NCI-H2081 (cell line): ENCODE results near the gene ELL2.
"Not testable (repeated sequence)": the region's sequence is repeated elsewhere in the genome, so short reads cannot be mapped to it uniquely, and the experiment has no call there.

Source experiments
- DNase-seq, 2 experiments: peaks; one replicate each; lab custom pipeline; 2025; lab: John Stamatoyannopoulos, UW

Gene ELL2

DNA sequence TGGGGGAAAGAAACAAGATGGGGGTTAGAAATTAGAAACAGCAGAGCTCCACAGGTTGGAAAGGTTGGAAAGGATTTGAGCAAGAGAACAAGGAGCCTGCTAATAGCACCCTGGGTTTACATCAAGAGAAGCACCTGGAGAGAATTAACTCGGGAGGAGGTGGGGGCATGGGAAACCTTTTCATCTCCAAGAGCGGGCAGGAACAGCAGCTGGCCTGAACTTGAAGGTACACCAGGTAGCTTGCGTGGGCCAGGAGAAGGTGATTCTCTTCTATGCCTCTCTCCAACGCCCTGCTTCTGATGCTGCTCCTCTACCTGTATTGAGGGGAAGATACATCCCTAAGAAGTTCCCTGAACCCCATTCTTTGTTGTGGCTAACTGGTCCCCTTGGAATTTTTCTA is 102.0 kb downstream of the ELL2 start:
- DNase-seq: no peak

GRCh38 chr5:95858661-95859595 is 102.7 kb downstream of the ELL2 start:
- DNase-seq: peak; percentile 78 to 81

- DNase-seq: no peak
These were observed 103.6 kb downstream of the ELL2 start for GRCh38 chr5:95858023-95858461.

DNA sequence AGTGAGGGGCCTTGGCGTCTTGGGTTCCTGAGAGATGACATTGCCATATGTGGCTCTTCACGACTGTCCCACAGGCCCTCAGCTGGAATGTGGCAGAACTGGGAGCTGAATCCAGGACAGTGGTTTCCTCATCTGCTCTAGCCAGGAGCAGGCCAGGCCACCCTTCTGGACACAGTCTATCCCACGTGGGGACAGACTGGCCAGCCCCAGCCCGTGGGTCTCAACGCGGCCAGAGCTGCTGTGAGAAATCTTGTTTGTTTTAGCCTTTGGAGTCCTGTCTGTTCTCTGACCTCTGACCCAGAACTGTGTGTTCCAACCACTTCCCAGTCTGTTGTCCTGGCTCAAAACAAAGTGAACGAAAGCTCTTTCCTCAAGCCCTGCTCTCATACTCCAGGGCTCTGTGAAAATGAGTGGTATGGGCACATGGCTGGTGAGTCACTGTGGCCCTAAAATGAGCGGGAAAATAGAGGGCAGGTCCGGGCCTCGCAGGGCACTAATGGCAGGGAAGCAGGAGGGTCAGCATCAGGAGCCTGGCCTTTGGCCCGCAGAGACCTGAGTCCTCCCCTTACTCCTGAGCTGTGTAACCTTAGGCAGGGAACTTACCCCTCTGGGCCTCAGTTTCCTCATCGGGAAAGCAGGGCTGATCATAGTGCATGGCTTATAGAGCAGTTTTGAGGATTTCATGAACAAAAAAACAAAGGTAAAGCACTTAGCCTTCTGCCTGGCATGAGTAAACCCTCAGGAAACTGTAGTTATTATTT is 104.3 kb downstream of the ELL2 start:
- no peak for DNase-seq

DNA sequence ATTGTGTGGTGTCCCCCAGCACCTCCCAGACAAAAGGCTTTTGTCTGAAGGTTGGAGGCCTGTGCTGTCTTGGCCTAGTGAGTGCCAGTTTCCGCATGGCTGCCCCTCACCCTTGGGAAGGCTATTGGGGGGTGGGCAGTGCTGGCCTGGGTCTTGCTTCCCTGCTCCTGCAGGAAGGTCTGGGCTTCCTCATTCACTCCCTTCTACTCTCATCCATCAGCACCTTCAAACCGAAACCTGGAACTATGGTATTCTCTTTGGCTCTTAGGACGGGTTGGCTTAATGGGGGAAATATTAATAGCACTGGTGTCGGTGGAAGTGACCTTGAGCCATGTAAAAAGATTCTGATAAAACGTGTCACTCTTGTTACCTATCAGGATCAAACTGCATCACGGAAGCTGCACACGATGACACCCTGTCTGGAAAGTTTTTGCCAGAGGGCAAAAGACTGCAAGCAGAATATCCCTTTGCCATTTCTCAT is 105.1 kb downstream of the ELL2 start:
- no peak for DNase-seq

- no peak for DNase-seq
These were observed 108.2 kb downstream of the ELL2 start for GRCh38 chr5:95853490-95853889.

- no peak for DNase-seq
These were observed 109.1 kb downstream of the ELL2 start for GRCh38 chr5:95852567-95852966.

DNA sequence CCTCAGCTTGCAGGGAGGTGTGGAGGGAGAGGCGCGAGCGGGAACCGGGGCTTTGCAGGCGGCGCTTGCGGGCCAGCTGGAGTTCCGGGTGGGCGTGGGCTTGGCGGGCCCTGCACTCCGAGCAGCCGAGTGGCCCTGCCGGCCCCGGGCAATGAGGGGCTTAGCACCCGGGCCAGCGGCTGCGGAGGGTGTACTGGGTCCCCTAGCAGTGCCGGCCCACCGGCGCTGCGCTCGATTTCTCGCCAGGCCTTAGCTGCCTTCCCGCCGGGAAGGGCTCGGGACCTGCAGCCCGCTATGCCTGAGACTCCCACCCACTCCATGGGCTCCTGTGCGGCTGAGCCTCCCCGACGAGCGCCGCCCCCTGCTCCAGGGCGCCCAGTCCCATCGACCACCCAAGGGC is 110.5 kb downstream of the ELL2 start:
- not testable (repeated sequence) for DNase-seq

DNA sequence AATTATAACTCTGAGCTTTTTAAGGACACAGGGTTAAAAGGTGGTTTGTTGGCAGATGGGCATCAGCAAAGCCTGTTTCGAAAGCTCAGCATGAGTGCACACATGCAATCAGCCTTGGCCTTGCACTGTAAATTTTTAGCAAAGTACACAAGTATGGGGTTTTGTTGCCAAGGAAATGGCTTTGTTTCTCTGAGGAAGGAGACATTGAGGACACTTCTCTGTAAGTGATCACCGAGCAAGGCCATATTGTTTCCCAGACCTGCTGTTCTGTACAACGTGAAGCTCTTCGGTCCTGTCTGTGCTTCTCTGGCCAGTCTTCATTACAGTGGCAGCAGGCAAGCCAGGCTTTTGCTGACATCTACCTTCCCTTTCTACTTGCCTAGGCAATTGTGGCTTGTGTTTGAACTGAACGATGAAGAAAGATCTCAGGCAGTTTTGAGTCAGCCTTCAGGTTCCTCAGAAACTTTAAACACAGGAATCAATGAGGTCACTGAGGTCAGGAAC is 111.2 kb downstream of the ELL2 start:
- DNase-seq: no peak

DNA sequence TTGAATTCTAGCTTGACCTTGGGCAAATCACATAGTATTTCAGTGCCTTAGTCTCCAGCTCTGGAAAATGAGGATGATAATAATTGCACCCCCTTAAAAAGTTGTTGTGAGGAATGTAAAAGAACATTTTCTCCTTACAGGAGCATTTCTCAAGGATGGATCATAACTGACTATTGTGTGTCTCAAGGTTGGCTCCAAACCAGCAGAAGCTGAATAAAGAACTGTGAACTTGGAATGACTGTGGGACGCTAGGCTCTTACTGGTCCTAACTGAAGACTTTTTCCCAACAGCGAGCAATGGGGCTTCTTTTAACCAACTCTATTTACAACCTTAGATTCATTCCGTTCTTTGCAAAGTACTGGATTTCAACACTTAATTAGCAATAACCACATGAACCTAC is 113.0 kb downstream of the ELL2 start:
- DNase-seq: no peak

- no peak for DNase-seq
These were observed 114.4 kb downstream of the ELL2 start for GRCh38 chr5:95847261-95847592.

DNA sequence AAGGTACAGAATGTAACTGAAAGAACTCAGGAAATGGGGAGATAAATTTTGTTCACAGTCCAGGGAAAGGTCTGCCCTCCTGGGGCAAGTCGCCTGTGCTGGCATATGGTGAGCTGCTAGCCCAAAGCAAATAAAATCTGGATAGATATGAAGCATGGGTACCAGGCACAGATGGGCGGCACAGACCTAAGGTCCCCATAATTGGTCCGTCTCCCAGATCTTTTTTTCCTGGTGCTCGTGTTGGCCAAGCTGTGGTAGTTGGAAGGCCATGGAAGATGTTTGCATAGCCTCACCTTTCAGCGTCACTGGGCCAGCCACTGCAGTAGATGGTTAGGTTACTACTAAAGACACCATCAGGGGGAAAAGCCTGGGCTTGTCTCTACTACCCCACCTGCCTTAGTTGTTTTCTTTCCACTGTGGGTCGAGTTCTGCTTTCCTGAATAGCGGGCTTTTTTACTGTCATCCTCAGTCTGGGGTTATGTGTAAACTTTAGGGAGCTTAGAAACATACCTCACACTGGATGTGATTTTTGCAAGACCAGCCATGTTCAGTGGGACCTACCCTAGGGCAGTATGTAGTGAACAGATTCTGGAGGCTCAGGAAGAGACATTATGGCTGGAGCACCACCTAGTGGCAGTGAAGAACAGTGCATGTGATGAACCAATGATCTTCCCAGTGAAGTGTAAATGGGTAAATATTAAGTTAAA is 114.9 kb downstream of the ELL2 start:
- peak; percentile 28 to 40 for DNase-seq

DNA sequence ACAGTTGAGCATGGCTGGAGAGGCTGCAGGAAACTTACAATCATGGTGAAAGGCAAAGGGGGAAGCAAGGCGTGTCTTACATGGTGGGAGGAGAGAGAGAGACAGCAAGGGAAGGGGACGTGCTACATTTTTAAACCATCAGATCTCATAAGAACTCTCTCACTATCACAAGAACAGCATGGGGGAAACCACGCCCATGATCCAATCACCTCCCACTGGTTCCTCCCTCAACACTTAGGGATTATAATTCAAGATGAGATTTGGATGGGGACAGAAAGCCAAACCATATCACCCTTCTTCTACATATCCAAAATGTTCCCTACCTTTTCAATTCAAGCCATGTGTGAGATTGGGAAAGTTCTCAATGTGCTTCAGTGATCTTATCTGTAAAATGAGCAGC is 116.3 kb downstream of the ELL2 start:
- DNase-seq: no peak

GRCh38 chr5:95843733-95844223 is 117.9 kb downstream of the ELL2 start:
- DNase-seq: peak in 1 of 2 experiments; percentile 30

DNA sequence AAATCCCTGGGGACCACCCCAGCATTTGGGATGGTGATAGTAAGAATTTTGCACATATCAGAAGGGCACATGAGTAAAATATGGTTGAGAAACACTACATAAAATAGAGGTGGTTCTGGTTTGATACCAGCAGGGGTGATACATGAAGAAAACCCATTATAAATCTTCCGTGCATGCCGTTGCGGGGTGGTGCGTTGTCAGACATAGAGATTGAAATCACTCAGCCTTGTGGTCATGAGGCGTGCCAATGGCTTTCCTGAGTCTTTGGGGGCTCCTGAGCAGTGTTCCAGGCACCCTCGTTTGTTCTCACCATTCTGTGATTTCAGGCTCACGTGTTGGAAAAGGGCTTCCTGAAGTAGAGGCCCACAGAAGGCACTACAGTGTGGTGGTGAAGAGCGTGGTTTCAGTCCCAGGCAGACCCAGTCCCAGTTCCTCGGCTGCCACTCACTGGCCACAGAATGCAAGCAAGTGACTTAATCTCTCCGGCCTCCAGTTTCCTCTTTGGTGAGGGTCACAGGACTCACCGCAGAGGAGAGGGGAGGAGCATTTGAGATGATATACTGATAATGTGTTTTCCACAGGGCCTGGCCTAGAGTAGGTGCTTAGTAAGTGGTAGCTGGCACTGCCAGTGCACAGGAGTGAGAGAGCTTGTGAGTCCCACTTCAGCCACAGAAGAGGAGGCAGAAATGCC is 118.7 kb downstream of the ELL2 start:
- no peak for DNase-seq

DNA sequence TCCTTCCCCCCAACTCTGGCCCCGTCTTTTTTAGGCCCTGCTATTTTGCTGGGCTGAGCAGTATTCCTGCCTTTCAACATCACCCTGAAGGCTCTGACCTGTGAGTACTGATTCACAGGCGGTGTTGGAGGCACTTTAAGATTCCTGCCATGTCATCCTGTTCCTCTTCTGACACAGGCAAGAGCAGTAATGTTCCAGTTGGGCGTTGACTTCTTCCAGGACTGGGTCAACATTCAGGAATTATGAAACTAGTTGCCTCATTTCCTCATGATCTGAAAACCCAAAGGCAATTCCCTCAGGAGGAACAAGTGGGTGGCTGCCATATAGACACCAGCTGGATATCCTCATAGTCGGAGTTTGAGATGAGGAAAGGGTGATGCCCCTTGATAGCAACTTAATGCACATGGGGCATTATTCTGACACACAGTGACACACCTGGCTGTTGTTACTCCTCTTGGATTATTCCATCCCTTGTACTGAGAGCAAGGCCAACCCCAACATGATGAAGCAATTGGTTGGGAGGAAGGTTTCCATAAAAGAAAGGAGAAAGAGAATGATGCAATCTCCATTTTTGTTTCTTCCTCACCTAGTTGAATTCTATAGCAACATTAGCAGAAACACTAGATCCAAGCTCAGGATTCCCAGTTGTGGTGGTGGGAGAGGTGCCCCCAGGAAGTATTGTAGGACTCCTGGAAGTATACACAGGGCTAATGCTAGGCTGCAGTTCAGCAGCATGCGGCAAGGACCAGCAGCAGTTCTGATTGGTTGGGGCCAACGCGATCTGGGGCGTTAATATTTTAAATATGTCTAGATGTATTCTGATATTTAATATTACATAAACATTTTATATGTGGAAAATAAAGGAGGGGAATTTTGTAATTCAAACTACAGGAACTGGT is 119.5 kb downstream of the ELL2 start:
- no peak for DNase-seq

DNA sequence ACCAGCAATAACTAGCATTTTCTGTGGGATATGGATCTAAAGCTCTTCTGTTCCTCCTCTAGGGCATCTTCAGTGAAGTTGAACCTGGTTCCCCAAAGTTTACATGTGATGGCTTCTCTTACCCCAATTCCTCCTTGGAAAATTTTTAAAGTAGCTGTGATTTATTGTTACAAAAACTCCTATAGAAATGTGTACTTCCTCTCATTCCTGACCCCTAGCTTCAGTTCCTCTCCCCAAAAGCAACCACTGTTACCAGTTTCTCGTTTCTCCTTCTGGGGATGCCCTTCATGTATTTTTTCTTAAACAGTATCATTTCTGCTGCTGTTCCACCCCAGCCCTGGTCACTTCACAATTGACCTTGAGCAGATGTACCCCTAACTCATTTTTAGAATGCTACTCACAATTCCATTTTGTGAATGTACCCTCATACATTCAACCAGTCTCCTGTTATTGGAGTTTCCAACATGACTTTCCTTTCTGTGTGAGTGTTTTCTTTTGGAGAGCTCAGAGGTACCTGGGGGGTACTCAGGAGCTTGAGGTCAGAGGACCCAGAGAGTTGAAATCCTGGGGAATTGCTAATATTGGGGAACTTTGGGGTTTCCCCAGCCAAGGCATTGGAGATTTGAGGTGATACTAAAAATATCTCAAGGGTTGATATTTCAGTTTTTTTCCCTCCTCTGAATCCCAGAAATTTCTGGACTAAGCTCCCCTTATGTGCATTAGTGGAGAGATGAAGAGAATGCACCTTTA is 120.5 kb downstream of the ELL2 start:
- DNase-seq: no peak

DNA sequence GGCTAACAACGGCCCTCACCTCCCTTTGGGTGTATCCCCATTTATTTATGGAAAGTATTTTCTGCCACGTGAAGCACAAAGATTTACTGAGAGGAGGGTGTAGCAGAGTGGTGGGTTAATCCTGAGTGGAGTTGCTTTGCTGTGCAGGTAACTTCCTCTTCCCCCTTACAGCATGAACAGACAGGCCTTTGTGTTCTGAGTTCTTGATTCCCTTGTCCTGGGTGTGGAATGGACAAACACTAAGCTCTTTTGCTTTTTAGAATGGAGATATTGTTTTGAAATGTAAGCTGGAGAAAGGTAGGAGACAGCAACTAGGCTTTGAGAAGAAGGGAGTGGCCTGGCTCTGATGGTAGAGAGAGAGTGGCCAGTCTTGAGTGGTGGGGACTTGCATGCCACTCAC is 122.0 kb downstream of the ELL2 start:
- DNase-seq: no peak

GRCh38 chr5:95838556-95838955 is 123.1 kb downstream of the ELL2 start:
- DNase-seq: no peak
